Measurements from ENCODE around the gene KCTD17.
A peak's percentile ranks its signal among the peaks of the same experiment; 100 is the strongest.

The KCTD17 gene

GRCh38 chr22:37063431-37064420, 12.2 kb downstream of the KCTD17 start:
- Histone ChIP-seq H3K18ac (ENCODE audit: low read length) (no peak overlapping the region), H2AK5ac (ENCODE audit: low read depth, low read length) (no peak overlapping the region), H3K36me3 (replicated peaks in 1 of 2; ENCODE audit: control insufficient read depth in 2 of 2, insufficient read depth in 2 of 2, low read length in 2 of 2) (peaks cover 21 to 32% of the 10 kb centered on the region in 2 donors), H3K14ac (ENCODE audit: low read length) (no peak overlapping the region), H3K4ac (ENCODE audit: low read length) (no peak overlapping the region), H3K4me2 (ENCODE audit: insufficient read depth, low read length, poor library complexity, severe bottlenecking) (no peak overlapping the region), H4K8ac (ENCODE audit: low read depth, low read length) (no peak overlapping the region), H3K79me1 (ENCODE audit: low read depth, low read length) (peaks cover 5% of the 10 kb centered on the region), H2BK15ac (ENCODE audit: low read length) (no peak overlapping the region), H3K23ac (ENCODE audit: low read depth, low read length, poor library complexity) (no peak overlapping the region), H2BK5ac (ENCODE audit: low read length) (peak overlapping the region; percentile 29), H3K27me3 (ENCODE audit: control insufficient read depth in 3 of 3, insufficient read depth in 3 of 3, low read depth in 1 of 3, low read length in 3 of 3) (peaks cover 2 to 13% (median 11%) of the 10 kb centered on the region in 3 experiments), H3K9ac (ENCODE audit: low read depth, low read length, poor library complexity) (no peak overlapping the region), H2BK120ac (ENCODE audit: low read depth, low read length) (no peak overlapping the region), H3K4me1 (ENCODE audit: control insufficient read depth in 2 of 2, insufficient read depth in 1 of 2, low read depth in 1 of 2, low read length in 2 of 2) (peaks cover 0 to 1% of the 10 kb centered on the region in 2 donors), H3K9me3 (replicated peaks in 1 of 2; ENCODE audit: control insufficient read depth in 2 of 2, insufficient read depth in 1 of 2, low read depth in 1 of 2, low read length in 2 of 2) (no peaks in the 10 kb centered on the region), H2AFZ (ENCODE audit: low read length) (no peak overlapping the region), H3K4me3 (ENCODE audit: low read length in 2 of 2) (no peak overlapping the region), H3K27ac (replicated peaks; ENCODE audit: low read length) (no peak overlapping the region), H2BK12ac (ENCODE audit: low read length) (no peak overlapping the region), H4K91ac (ENCODE audit: low read depth, low read length, poor library complexity) (no peak overlapping the region)
- no CpG with 5 or more reads among the region's 28 CpGs for WGBS, 2 donors (ENCODE audit: extremely low coverage in 2 of 2, insufficient read length in 2 of 2, insufficient replicate concordance in 1 of 2)
- DNase-seq (ENCODE audit: low spot score): no peak

GRCh38 chr22:37064553-37064952, 13.0 kb downstream of the KCTD17 start:
- no CpG with 5 or more reads among the region's 11 CpGs for WGBS, 2 donors (ENCODE audit: extremely low coverage in 2 of 2, insufficient read length in 2 of 2, insufficient replicate concordance in 1 of 2)
- Histone ChIP-seq H3K27ac (replicated peaks; ENCODE audit: low read length) (no peak overlapping the region), H3K9ac (ENCODE audit: low read depth, low read length, poor library complexity) (no peak overlapping the region), H3K36me3 (replicated peaks in 1 of 2; ENCODE audit: control insufficient read depth in 2 of 2, insufficient read depth in 2 of 2, low read length in 2 of 2) (peaks cover 15 to 23% of the 10 kb centered on the region in 2 donors), H3K79me1 (ENCODE audit: low read depth, low read length) (peaks cover 5% of the 10 kb centered on the region), H3K4me3 (ENCODE audit: low read length in 2 of 2) (no peak overlapping the region), H4K91ac (ENCODE audit: low read depth, low read length, poor library complexity) (no peak overlapping the region), H3K9me3 (replicated peaks in 1 of 2; ENCODE audit: control insufficient read depth in 2 of 2, insufficient read depth in 1 of 2, low read depth in 1 of 2, low read length in 2 of 2) (no peaks in the 10 kb centered on the region), H3K18ac (ENCODE audit: low read length) (no peak overlapping the region), H3K23ac (ENCODE audit: low read depth, low read length, poor library complexity) (no peak overlapping the region), H3K4ac (ENCODE audit: low read length) (no peak overlapping the region), H2AK5ac (ENCODE audit: low read depth, low read length) (no peak overlapping the region), H3K14ac (ENCODE audit: low read length) (no peak overlapping the region), H2BK15ac (ENCODE audit: low read length) (no peak overlapping the region), H3K4me2 (ENCODE audit: insufficient read depth, low read length, poor library complexity, severe bottlenecking) (no peak overlapping the region), H3K27me3 (ENCODE audit: control insufficient read depth in 3 of 3, insufficient read depth in 3 of 3, low read depth in 1 of 3, low read length in 3 of 3) (peaks cover 4 to 21% (median 19%) of the 10 kb centered on the region in 3 experiments), H3K4me1 (ENCODE audit: control insufficient read depth in 2 of 2, insufficient read depth in 1 of 2, low read depth in 1 of 2, low read length in 2 of 2) (peaks cover 0 to 4% of the 10 kb centered on the region in 2 donors), H2BK5ac (ENCODE audit: low read length) (peak overlapping the region; percentile 77), H4K8ac (ENCODE audit: low read depth, low read length) (no peak overlapping the region), H2BK120ac (ENCODE audit: low read depth, low read length) (no peak overlapping the region), H2BK12ac (ENCODE audit: low read length) (no peak overlapping the region), H2AFZ (ENCODE audit: low read length) (no peak overlapping the region)
- DNase-seq (ENCODE audit: low spot score): no peak

GRCh38 chr22:37065180-37065579, 13.6 kb downstream of the KCTD17 start:
- Histone ChIP-seq H2BK12ac (ENCODE audit: low read length) (no peak overlapping the region), H3K27ac (replicated peaks; ENCODE audit: low read length) (no peak overlapping the region), H3K4ac (ENCODE audit: low read length) (no peak overlapping the region), H4K91ac (ENCODE audit: low read depth, low read length, poor library complexity) (no peak overlapping the region), H2BK120ac (ENCODE audit: low read depth, low read length) (no peak overlapping the region), H2BK15ac (ENCODE audit: low read length) (no peak overlapping the region), H3K79me1 (ENCODE audit: low read depth, low read length) (peaks cover 5% of the 10 kb centered on the region), H3K4me3 (ENCODE audit: low read length in 2 of 2) (no peak overlapping the region), H3K23ac (ENCODE audit: low read depth, low read length, poor library complexity) (no peak overlapping the region), H4K8ac (ENCODE audit: low read depth, low read length) (no peak overlapping the region), H3K4me1 (ENCODE audit: control insufficient read depth in 2 of 2, insufficient read depth in 1 of 2, low read depth in 1 of 2, low read length in 2 of 2) (peaks cover 0 to 4% of the 10 kb centered on the region in 2 donors), H3K4me2 (ENCODE audit: insufficient read depth, low read length, poor library complexity, severe bottlenecking) (no peak overlapping the region), H3K18ac (ENCODE audit: low read length) (no peak overlapping the region), H2AK5ac (ENCODE audit: low read depth, low read length) (no peak overlapping the region), H2BK5ac (ENCODE audit: low read length) (peak overlapping the region; percentile 77), H3K27me3 (ENCODE audit: control insufficient read depth in 3 of 3, insufficient read depth in 3 of 3, low read depth in 1 of 3, low read length in 3 of 3) (peaks cover 4 to 27% (median 25%) of the 10 kb centered on the region in 3 experiments), H3K36me3 (replicated peaks in 1 of 2; ENCODE audit: control insufficient read depth in 2 of 2, insufficient read depth in 2 of 2, low read length in 2 of 2) (peaks cover 9 to 17% of the 10 kb centered on the region in 2 donors), H3K9me3 (replicated peaks in 1 of 2; ENCODE audit: control insufficient read depth in 2 of 2, insufficient read depth in 1 of 2, low read depth in 1 of 2, low read length in 2 of 2) (no peaks in the 10 kb centered on the region), H2AFZ (ENCODE audit: low read length) (no peak overlapping the region), H3K14ac (ENCODE audit: low read length) (no peak overlapping the region), H3K9ac (ENCODE audit: low read depth, low read length, poor library complexity) (no peak overlapping the region)
- no CpG with 5 or more reads among the region's 3 CpGs for WGBS, 2 donors (ENCODE audit: extremely low coverage in 2 of 2, insufficient read length in 2 of 2, insufficient replicate concordance in 1 of 2)
- DNase-seq (ENCODE audit: low spot score): no peak

GRCh38 chr22:37065961-37066360, 14.4 kb downstream of the KCTD17 start:
- peaks cover 4 to 35% (median 30%) of the 10 kb centered on the region in 3 experiments for H3K27me3 ChIP-seq (ENCODE audit: control insufficient read depth in 3 of 3, insufficient read depth in 3 of 3, low read depth in 1 of 3, low read length in 3 of 3)
- no peak overlapping the region for H3K18ac ChIP-seq (ENCODE audit: low read length)
- no peak overlapping the region for H2AK5ac ChIP-seq (ENCODE audit: low read depth, low read length)
- peaks cover 3 to 10% of the 10 kb centered on the region in 2 donors for H3K36me3 ChIP-seq (replicated peaks in 1 of 2; ENCODE audit: control insufficient read depth in 2 of 2, insufficient read depth in 2 of 2, low read length in 2 of 2)
- no peak overlapping the region for H2BK120ac ChIP-seq (ENCODE audit: low read depth, low read length)
- no peak overlapping the region for H2BK5ac ChIP-seq (ENCODE audit: low read length)
- no peaks in the 10 kb centered on the region for H3K9me3 ChIP-seq (replicated peaks in 1 of 2; ENCODE audit: control insufficient read depth in 2 of 2, insufficient read depth in 1 of 2, low read depth in 1 of 2, low read length in 2 of 2)
- no peak overlapping the region for H3K4me3 ChIP-seq (ENCODE audit: low read length in 2 of 2)
- no peak overlapping the region for H2BK12ac ChIP-seq (ENCODE audit: low read length)
- peak overlapping the region; percentile 31 for H3K23ac ChIP-seq (ENCODE audit: low read depth, low read length, poor library complexity)
- peak overlapping the region; percentile 38 for H3K14ac ChIP-seq (ENCODE audit: low read length)
- H3K4me1 ChIP-seq (ENCODE audit: control insufficient read depth in 2 of 2, insufficient read depth in 1 of 2, low read depth in 1 of 2, low read length in 2 of 2): peaks cover 0 to 4% of the 10 kb centered on the region in 2 donors
- H4K91ac ChIP-seq (ENCODE audit: low read depth, low read length, poor library complexity): no peak overlapping the region
- no CpG with 5 or more reads among the region's 9 CpGs for WGBS, 2 donors (ENCODE audit: extremely low coverage in 2 of 2, insufficient read length in 2 of 2, insufficient replicate concordance in 1 of 2)
- H2BK15ac ChIP-seq (ENCODE audit: low read length): no peak overlapping the region
- no peak overlapping the region for H3K4ac ChIP-seq (ENCODE audit: low read length)
- no peak overlapping the region for H3K4me2 ChIP-seq (ENCODE audit: insufficient read depth, low read length, poor library complexity, severe bottlenecking)
- H3K9ac ChIP-seq (ENCODE audit: low read depth, low read length, poor library complexity): no peak overlapping the region
- H3K27ac ChIP-seq (replicated peaks; ENCODE audit: low read length): no peak overlapping the region
- H4K8ac ChIP-seq (ENCODE audit: low read depth, low read length): no peak overlapping the region
- no peak for DNase-seq (ENCODE audit: low spot score)
- H2AFZ ChIP-seq (ENCODE audit: low read length): no peak overlapping the region
- H3K79me1 ChIP-seq (ENCODE audit: low read depth, low read length): peaks cover 5% of the 10 kb centered on the region
